Measurements from ENCODE around the gene NCAPG2.
"Not testable (repeated sequence)": the region's sequence is repeated elsewhere in the genome, so short reads cannot be mapped to it uniquely, and the experiment has no call there.

The NCAPG2 gene

GRCh38 chr7:158626289-158626688 is 78.3 kb downstream of the NCAPG2 start:
- not testable (repeated sequence) for DNase-seq (ENCODE audit: low spot score)

GRCh38 chr7:158623241-158623640 is 81.4 kb downstream of the NCAPG2 start:
- DNase-seq (ENCODE audit: low spot score) = no peak

- no peak for DNase-seq (ENCODE audit: low spot score)
These were observed 83.7 kb downstream of the NCAPG2 start for GRCh38 chr7:158620839-158621441.

- DNase-seq (ENCODE audit: low spot score) = no peak
These were observed 84.2 kb downstream of the NCAPG2 start for GRCh38 chr7:158620418-158620817.

GRCh38 chr7:158618745-158619140 is 85.9 kb downstream of the NCAPG2 start:
- DNase-seq (ENCODE audit: low spot score) = no peak

GRCh38 chr7:158617737-158618128 is 86.9 kb downstream of the NCAPG2 start:
- DNase-seq (ENCODE audit: low spot score) = no peak

- no peak for DNase-seq (ENCODE audit: low spot score)
These were observed 88.6 kb downstream of the NCAPG2 start for GRCh38 chr7:158616050-158616449.

- no peak for DNase-seq (ENCODE audit: low spot score)
These were observed 89.9 kb downstream of the NCAPG2 start for GRCh38 chr7:158614700-158615099.

- no peak for DNase-seq (ENCODE audit: low spot score)
These were observed 91.1 kb downstream of the NCAPG2 start for GRCh38 chr7:158613481-158613880.

GRCh38 chr7:158612546-158612945 is 92.1 kb downstream of the NCAPG2 start:
- no peak for DNase-seq (ENCODE audit: low spot score)

- DNase-seq (ENCODE audit: low spot score) = no peak
These were observed 93.1 kb downstream of the NCAPG2 start for GRCh38 chr7:158611541-158611940.

GRCh38 chr7:158609313-158609974 is 95.2 kb downstream of the NCAPG2 start:
- no peak for DNase-seq (ENCODE audit: low spot score)

GRCh38 chr7:158607563-158607962 is 97.0 kb downstream of the NCAPG2 start:
- DNase-seq (ENCODE audit: low spot score) = no peak

- no peak for DNase-seq (ENCODE audit: low spot score)
These were observed 97.8 kb downstream of the NCAPG2 start for GRCh38 chr7:158606671-158607424.

- no peak for DNase-seq (ENCODE audit: low spot score)
These were observed 98.5 kb downstream of the NCAPG2 start for GRCh38 chr7:158606129-158606528.

GRCh38 chr7:158603773-158604755 is 100.5 kb downstream of the NCAPG2 start:
- DNase-seq (ENCODE audit: low spot score) = no peak

- no peak for DNase-seq (ENCODE audit: low spot score)
These were observed 101.5 kb downstream of the NCAPG2 start for GRCh38 chr7:158602905-158603772.

- DNase-seq (ENCODE audit: low spot score) = no peak
These were observed 102.6 kb downstream of the NCAPG2 start for GRCh38 chr7:158602041-158602440.

GRCh38 chr7:158601090-158601489 is 103.5 kb downstream of the NCAPG2 start:
- DNase-seq (ENCODE audit: low spot score) = no peak

GRCh38 chr7:158596745-158597144 is 107.9 kb downstream of the NCAPG2 start:
- DNase-seq (ENCODE audit: low spot score) = no peak

- no peak for DNase-seq (ENCODE audit: low spot score)
These were observed 108.3 kb downstream of the NCAPG2 start for GRCh38 chr7:158596309-158596708.
